Trophoblast cell (in vitro differentiated cells and primary cell): ENCODE data around the gene OSBPL3.

Experiments used
- DNase-seq, 2 donors: peaks; one replicate each; pipeline ENCODE4 v3.0.0-alpha.2; 2016
- H2AFZ ChIP-seq: 2 replicates; pipeline ENCODE4 v1.6.1; 2013; ENCODE audit warnings: low read length, moderate library complexity, mild to moderate bottlenecking; ENCODE audit not compliant: insufficient read depth, poor library complexity
- H2AK5ac ChIP-seq: 2 replicates; pipeline ENCODE4 v1.6.1; 2013; ENCODE audit warnings: mild to moderate bottlenecking, low read length
- H2BK120ac ChIP-seq: 2 replicates; pipeline ENCODE4 v1.6.1; 2013; ENCODE audit warnings: low read length, mild to moderate bottlenecking, moderate library complexity; ENCODE audit not compliant: insufficient read depth, poor library complexity
- H2BK12ac ChIP-seq: 2 replicates; pipeline ENCODE4 v1.6.1; 2013; ENCODE audit warnings: mild to moderate bottlenecking, low read length, moderate library complexity
- H2BK5ac ChIP-seq: 2 replicates; pipeline ENCODE4 v1.6.1; 2013; ENCODE audit warnings: low read length, low read depth, moderate library complexity, mild to moderate bottlenecking; ENCODE audit not compliant: poor library complexity
- H3K14ac ChIP-seq: 2 replicates; pipeline ENCODE4 v1.6.1; 2013; ENCODE audit warnings: mild to moderate bottlenecking, low read length
- H3K18ac ChIP-seq: 2 replicates; pipeline ENCODE4 v1.6.1; 2013; ENCODE audit warnings: mild to moderate bottlenecking, low read length
- H3K23ac ChIP-seq: 2 replicates; pipeline ENCODE4 v1.6.1; 2013; ENCODE audit warnings: low read length
- H3K27ac ChIP-seq: 2 replicates; pipeline ENCODE4 v1.5.1; 2013; ENCODE audit warnings: low read depth, mild to moderate bottlenecking, inconsistent platforms, low read length, moderate library complexity
- H3K27me3 ChIP-seq: 2 replicates; pipeline ENCODE4 v1.6.1; 2013; ENCODE audit warnings: inconsistent platforms, mild to moderate bottlenecking, low read length, moderate library complexity; ENCODE audit not compliant: insufficient read depth
- H3K36me3 ChIP-seq, 2 experiments: 1 replicate in 1 of 2; 2 replicates in 1 of 2; pipeline ENCODE4 v1.6.1; 2013; ENCODE audit warnings: low read length in 2 of 2, mild to moderate bottlenecking in 2 of 2, moderate library complexity in 1 of 2; ENCODE audit not compliant: insufficient read depth in 2 of 2, control insufficient read depth in 1 of 2
- H3K4ac ChIP-seq: 2 replicates; pipeline ENCODE4 v1.6.1; 2013; ENCODE audit warnings: low read depth, mild to moderate bottlenecking, low read length, moderate library complexity
- H3K4me1 ChIP-seq, 2 experiments: 1 replicate in 1 of 2; 2 replicates in 1 of 2; pipeline ENCODE4 v1.6.1; 2013; ENCODE audit warnings: low read length in 2 of 2, mild to moderate bottlenecking in 2 of 2, moderate library complexity in 1 of 2; ENCODE audit not compliant: insufficient read depth in 2 of 2, control insufficient read depth in 1 of 2
- H3K4me2 ChIP-seq: 2 replicates; pipeline ENCODE4 v1.6.1; 2013; ENCODE audit warnings: inconsistent platforms, mild to moderate bottlenecking, low read length, moderate library complexity
- H3K4me3 ChIP-seq: 2 replicates; pipeline ENCODE4 v1.5.1; 2013; ENCODE audit warnings: mild to moderate bottlenecking, low read depth, low read length, inconsistent platforms
- H3K79me1 ChIP-seq: one replicate; pipeline ENCODE4 v1.6.1; 2013; ENCODE audit warnings: low read length
- H3K79me2 ChIP-seq: 2 replicates; pipeline ENCODE4 v1.6.1; 2013; ENCODE audit warnings: low read length, mild to moderate bottlenecking; ENCODE audit not compliant: control insufficient read depth, insufficient read depth, poor library complexity
- H3K9ac ChIP-seq: 2 replicates; pipeline ENCODE4 v1.6.1; 2013; ENCODE audit warnings: mild to moderate bottlenecking, low read length
- H3K9me3 ChIP-seq: 2 replicates; pipeline ENCODE4 v1.6.1; 2013; ENCODE audit warnings: low read depth, mild to moderate bottlenecking, control low read depth, inconsistent platforms, low read length; ENCODE audit not compliant: insufficient read depth
- H4K12ac ChIP-seq: 2 replicates; pipeline ENCODE4 v1.6.1; 2013; ENCODE audit warnings: low read depth, mild to moderate bottlenecking, low read length, moderate library complexity
- H4K8ac ChIP-seq: 2 replicates; pipeline ENCODE4 v1.6.1; 2013; ENCODE audit warnings: low read depth, mild to moderate bottlenecking, low read length, moderate library complexity
- H4K91ac ChIP-seq: one replicate; pipeline ENCODE4 v1.6.1; 2013; ENCODE audit warnings: low read depth, mild to moderate bottlenecking, low read length, moderate library complexity
- WGBS: extraction: QIAGEN DNeasy Blood & Tissue Kit; methylation state at CpG from one replicate; pipeline ENCODE4 v1.1.7; 2013; ENCODE audit warnings: missing lambda C conversion rate; ENCODE audit not compliant: insufficient read length, insufficient coverage; ENCODE audit errors: extremely low coverage; 5-methylcytosine and 5-hydroxymethylcytosine counted together

Gene OSBPL3

DNA sequence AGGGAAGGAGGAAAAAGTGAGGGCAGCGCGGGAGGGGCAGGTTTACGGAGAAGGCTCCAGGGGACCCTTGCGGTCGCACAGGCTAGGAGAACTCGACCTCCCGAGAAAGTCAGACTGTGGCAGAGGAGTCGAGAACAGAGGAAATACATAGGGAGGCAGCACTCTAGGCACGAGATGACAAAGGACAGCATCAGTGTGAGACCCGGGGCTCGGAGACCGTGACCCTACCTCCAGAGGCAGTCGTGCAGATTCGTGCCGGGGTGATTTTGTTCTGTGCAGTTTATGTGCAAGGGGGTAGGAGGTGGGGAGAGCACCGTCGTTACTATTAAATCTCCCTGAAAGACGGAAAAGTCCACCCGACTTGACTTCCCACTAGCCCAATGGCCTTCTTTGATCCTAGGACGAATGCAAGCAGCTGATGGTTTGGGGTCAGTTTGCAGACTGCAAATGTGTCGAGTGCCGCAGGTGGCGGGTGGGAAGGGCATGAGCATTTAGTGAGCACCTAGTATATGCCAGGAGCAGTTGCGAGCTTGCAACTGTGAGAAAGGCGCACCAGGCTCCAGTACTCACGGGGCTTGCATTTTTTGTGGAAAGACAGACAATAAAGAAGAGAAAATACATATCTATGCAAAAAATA, 674 bp upstream of the OSBPL3 start:
- peak overlapping the region; percentile 85 for H2BK120ac ChIP-seq
- no peaks in the 10 kb centered on the region for H3K9me3 ChIP-seq
- H3K27me3 ChIP-seq = peaks cover 6% of the 10 kb centered on the region
- peak overlapping the region; percentile 83 for H2BK5ac ChIP-seq
- H3K14ac ChIP-seq = peak overlapping the region; percentile 91
- peak overlapping the region; percentile 90 for H3K4me2 ChIP-seq
- DNase-seq = peak; percentile 67 to 76
- H3K23ac ChIP-seq = no peak overlapping the region
- peaks cover 4% of the 10 kb centered on the region for H3K79me2 ChIP-seq
- H3K4me1 ChIP-seq = peaks cover 8 to 15% of the 10 kb centered on the region in 2 experiments
- peak overlapping the region; percentile 30 for H2BK12ac ChIP-seq
- no peak overlapping the region for H2AK5ac ChIP-seq
- peak overlapping the region; percentile 36 for H3K4ac ChIP-seq
- peak overlapping the region; percentile 96 for H4K8ac ChIP-seq
- peak overlapping the region; percentile 7 for H3K9ac ChIP-seq
- peak overlapping the region; percentile 80 for H4K91ac ChIP-seq
- H3K79me1 ChIP-seq = peaks cover 11% of the 10 kb centered on the region
- H3K4me3 ChIP-seq = peak overlapping the region; percentile 81
- no CpG with 5 or more reads among the region's 26 CpGs for WGBS
- peak overlapping the region; percentile 59 for H3K27ac ChIP-seq
- H3K36me3 ChIP-seq = no peaks in the 10 kb centered on the region
- peak overlapping the region; percentile 93 for H4K12ac ChIP-seq
- H2AFZ ChIP-seq = peak overlapping the region; percentile 68
- peak overlapping the region; percentile 42 for H3K18ac ChIP-seq

DNA sequence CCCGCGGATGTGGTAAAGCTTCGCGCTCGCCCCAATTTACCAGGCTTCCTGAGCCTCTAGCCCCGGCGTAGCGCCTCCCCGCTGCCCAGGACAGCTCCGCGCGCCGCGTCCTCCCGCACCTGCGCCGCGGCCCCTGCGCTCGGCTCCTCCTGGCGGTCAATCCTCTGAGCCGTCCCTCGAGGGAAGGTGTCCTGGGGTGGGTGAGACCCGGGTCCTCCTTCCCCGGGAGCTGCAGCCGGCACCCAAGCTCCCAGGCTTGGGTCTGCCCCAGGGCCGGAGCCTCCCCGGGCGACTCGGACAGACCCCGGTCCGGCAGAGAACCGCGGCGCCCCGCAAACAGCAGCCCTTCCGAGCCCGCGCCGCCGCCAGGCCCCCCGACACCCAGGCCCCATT, 512 bp downstream of the OSBPL3 start:
- Histone ChIP-seq H2BK120ac (peak overlapping the region; percentile 20), H3K4me2 (peak overlapping the region; percentile 84)

DNA sequence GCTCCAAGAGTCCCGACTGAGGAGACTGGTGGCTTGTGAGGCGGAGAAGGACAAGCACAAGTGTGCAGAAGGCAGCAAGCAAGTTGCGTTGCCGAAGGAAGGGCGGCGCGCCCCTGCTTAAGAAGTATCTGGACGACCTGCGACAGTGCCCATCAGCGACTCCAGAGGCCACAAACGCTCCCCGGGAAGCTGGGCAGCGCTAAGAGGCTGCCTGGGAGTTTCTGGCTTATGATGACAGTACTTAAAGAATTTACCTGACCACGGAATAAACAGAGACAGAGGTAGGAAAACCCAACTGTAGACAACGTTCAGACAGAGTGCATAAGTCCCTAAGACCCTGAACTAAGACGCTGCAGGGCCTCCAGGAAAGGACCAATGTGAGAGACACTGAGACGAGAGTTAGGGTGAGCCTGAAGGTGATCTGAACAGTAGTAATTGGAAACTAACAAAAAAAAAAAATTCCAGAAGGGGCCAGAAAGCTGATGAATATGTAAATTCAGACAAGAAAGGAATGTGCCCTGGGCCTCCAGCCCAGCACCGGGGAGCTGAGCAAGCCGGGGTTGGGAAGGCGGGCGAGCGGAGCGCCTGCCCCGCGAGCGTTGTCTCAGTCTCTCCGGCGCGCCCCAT, 1.0 kb downstream of the OSBPL3 start:
- H3K14ac ChIP-seq = peak overlapping the region; percentile 53
- H3K4me2 ChIP-seq = peak overlapping the region; percentile 84
- no peak overlapping the region for H3K23ac ChIP-seq
- peak overlapping the region; percentile 72 for H3K18ac ChIP-seq
- H3K4me1 ChIP-seq = peaks cover 8 to 15% of the 10 kb centered on the region in 2 experiments
- peaks cover 11% of the 10 kb centered on the region for H3K79me1 ChIP-seq
- no CpG with 5 or more reads among the region's 29 CpGs for WGBS
- H3K9ac ChIP-seq = peak overlapping the region; percentile 59
- H3K27me3 ChIP-seq = peaks cover 6% of the 10 kb centered on the region
- H4K12ac ChIP-seq = no peak overlapping the region
- no peak overlapping the region for H3K4ac ChIP-seq
- H3K27ac ChIP-seq = no peak overlapping the region
- peak overlapping the region; percentile 9 for H4K91ac ChIP-seq
- H3K79me2 ChIP-seq = peaks cover 4% of the 10 kb centered on the region
- peak overlapping the region; percentile 2 for H4K8ac ChIP-seq
- H3K36me3 ChIP-seq = no peaks in the 10 kb centered on the region
- H2BK120ac ChIP-seq = no peak overlapping the region
- H2BK12ac ChIP-seq = no peak overlapping the region
- H2AFZ ChIP-seq = peak overlapping the region; percentile 73
- no peaks in the 10 kb centered on the region for H3K9me3 ChIP-seq
- no peak overlapping the region for H2BK5ac ChIP-seq
- peak in 1 of 2 donors; percentile 33 for DNase-seq
- H2AK5ac ChIP-seq = no peak overlapping the region
- H3K4me3 ChIP-seq = peak overlapping the region; percentile 87

More for the DNA sequence above, 512 bp downstream of the OSBPL3 start:
- Histone ChIP-seq H3K79me1 (peaks cover 11% of the 10 kb centered on the region), H3K36me3 (no peaks in the 10 kb centered on the region), H3K27me3 (peaks cover 6% of the 10 kb centered on the region), H2BK5ac (no peak overlapping the region), H3K9ac (peak overlapping the region; percentile 59), H3K79me2 (peaks cover 4% of the 10 kb centered on the region), H3K4me1 (peaks cover 8 to 15% of the 10 kb centered on the region in 2 experiments), H2BK12ac (no peak overlapping the region), H3K14ac (peak overlapping the region; percentile 53), H4K12ac (no peak overlapping the region), H3K4ac (no peak overlapping the region), H4K91ac (peak overlapping the region; percentile 9), H3K18ac (peak overlapping the region; percentile 72), H3K4me3 (peak overlapping the region; percentile 87), H2AK5ac (no peak overlapping the region), H3K23ac (no peak overlapping the region), H2AFZ (peak overlapping the region; percentile 73), H4K8ac (peak overlapping the region; percentile 51), H3K27ac (peak overlapping the region; percentile 49), H3K9me3 (no peaks in the 10 kb centered on the region)
- peak; percentile 56 to 70 for DNase-seq
- no CpG with 5 or more reads among the region's 42 CpGs for WGBS

DNA sequence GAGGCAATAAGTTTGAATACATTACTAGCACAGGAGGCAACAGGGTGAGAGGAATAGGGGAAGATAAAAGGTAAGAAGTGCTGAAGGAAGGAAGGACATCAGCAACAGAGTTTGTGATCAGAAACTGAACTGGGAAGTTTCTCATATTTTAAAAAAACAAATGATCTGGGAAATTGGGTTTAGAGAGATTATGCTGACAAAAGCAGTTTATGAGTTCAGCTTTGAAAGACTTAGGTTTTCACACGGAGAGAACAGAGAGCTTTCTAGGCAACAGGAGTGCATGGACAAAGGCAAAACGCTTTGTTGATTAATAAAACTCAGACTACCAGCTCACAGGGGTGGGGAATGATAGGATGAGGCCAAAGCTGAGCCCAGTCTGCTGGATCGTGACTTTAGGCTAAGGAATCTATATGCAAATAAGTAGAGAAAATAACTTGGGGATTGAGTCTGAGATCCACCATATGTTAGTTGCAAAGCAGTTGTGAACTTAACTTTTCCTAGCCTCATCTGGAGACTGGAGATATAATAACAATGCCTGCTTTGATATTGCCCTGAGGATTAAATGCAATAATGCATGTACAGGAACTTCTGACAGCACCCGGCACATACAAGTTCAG, 4.2 kb downstream of the OSBPL3 start:
- H3K23ac ChIP-seq = no peak overlapping the region
- no peak overlapping the region for H3K14ac ChIP-seq
- no peak overlapping the region for H4K12ac ChIP-seq
- peaks cover 8% of the 10 kb centered on the region for H3K79me2 ChIP-seq
- H3K27ac ChIP-seq = no peak overlapping the region
- H3K4me2 ChIP-seq = no peak overlapping the region
- DNase-seq = no peak
- H2AFZ ChIP-seq = no peak overlapping the region
- no peaks in the 10 kb centered on the region for H3K9me3 ChIP-seq
- no peak overlapping the region for H3K18ac ChIP-seq
- no peak overlapping the region for H2AK5ac ChIP-seq
- peaks cover 12 to 20% of the 10 kb centered on the region in 2 experiments for H3K4me1 ChIP-seq
- no peak overlapping the region for H2BK12ac ChIP-seq
- no peak overlapping the region for H2BK120ac ChIP-seq
- H4K91ac ChIP-seq = no peak overlapping the region
- no peak overlapping the region for H2BK5ac ChIP-seq
- WGBS = no CpG with 5 or more reads among the region's 4 CpGs
- no peak overlapping the region for H4K8ac ChIP-seq
- H3K9ac ChIP-seq = no peak overlapping the region
- H3K79me1 ChIP-seq = peaks cover 24% of the 10 kb centered on the region
- H3K4ac ChIP-seq = no peak overlapping the region
- no peaks in the 10 kb centered on the region for H3K36me3 ChIP-seq
- no peaks in the 10 kb centered on the region for H3K27me3 ChIP-seq
- H3K4me3 ChIP-seq = no peak overlapping the region
